Esophagus squamous epithelium (tissue), 5 donors: ENCODE measurements around the gene C16orf74. TPM values are rescaled to one million over a fixed set of nuclear protein-coding genes. Genes with fewer than 3 reads are reported as not detected.

Source experiments
- DNase-seq: peaks from one replicate; lab custom pipeline; 2025; lab: John Stamatoyannopoulos, UW
- H3K27ac ChIP-seq, 4 donors: fragments of 200-600 bp; sonication (generic); one replicate each; pipeline ENCODE4 v1.5.1; 2016 to 2019; ENCODE audit warnings: mild to moderate bottlenecking in 1 of 4
- H3K27me3 ChIP-seq, 4 donors: fragments of 200-600 bp; sonication (generic); 1 replicate in 3 of 4; 2 replicates in 1 of 4; pipeline versions ENCODE4 v1.5.1 to v1.6.0; 2017 to 2021; ENCODE audit warnings: antibody characterized with exemption in 1 of 4
- H3K36me3 ChIP-seq, 3 donors: fragments of 200-600 bp; sonication (generic); one replicate each; pipeline ENCODE4 v1.5.1; 2016 to 2019
- H3K4me1 ChIP-seq, 3 donors: fragments of 200-600 bp; sonication (generic); one replicate each; pipeline ENCODE4 v1.5.1; 2017 to 2019
- H3K4me3 ChIP-seq, 4 donors: fragments of 200-600 bp; sonication (generic); 1 replicate in 3 of 4; 2 replicates in 1 of 4; pipeline ENCODE4 v1.5.1; 2016 to 2019; ENCODE audit warnings: mild to moderate bottlenecking in 2 of 4, moderate library complexity in 1 of 4
- H3K9me3 ChIP-seq, 3 donors: fragments of 200-600 bp; sonication (generic); one replicate each; pipeline ENCODE4 v1.5.1; 2016 to 2019
- CTCF ChIP-seq, 6 experiments: fragments of 450-650 bp in 4 of 6; fragments of 200-600 bp in 2 of 6; sonication (generic) in 2 of 6; IDR thresholded peaks; one replicate each; pipeline ENCODE4 v1.5.1; 2016 to 2019; ENCODE audit warnings: antibody characterized with exemption in 6 of 6, mild to moderate bottlenecking in 4 of 6, moderate library complexity in 4 of 6
- POLR2A ChIP-seq, 4 donors: fragments of 450-650 bp; IDR thresholded peaks; one replicate each; pipeline ENCODE4 v1.6.1; 2017; ENCODE audit warnings: antibody characterized with exemption in 4 of 4, mild to moderate bottlenecking in 4 of 4, moderate library complexity in 3 of 4
- WGBS, 2 donors: methylation state at CpG; one replicate each; pipeline ENCODE4 v1.1.5; 2018; 5-methylcytosine and 5-hydroxymethylcytosine counted together
- intact Hi-C: fragments of 100-400 bp; cut with DNase I; formaldehyde crosslinking; loops from one replicate; pipeline ENCODE4 v1.15.0; 2022
- total RNA-seq, 4 donors: library from RNA; depleted of rRNA; stranded (reverse); fragments of >200 nt; gene quantifications; one replicate each; pipeline ENCODE4 v1.1.0, GENCODE V29; 2016
- donor health status: DM: yes; HTN: yes; CAD: no.

The C16orf74 gene
- total RNA-seq, 4 donors from 2014 or later = 3.8 to 24.8 (median 6.4) TPM

GRCh38 chr16:85789773-85790172, 38.9 kb upstream of the C16orf74 start:
- no peak for TF ChIP-seq POLR2A (IDR thresholded peaks at IDR 0.05)
- no peak for TF ChIP-seq CTCF (IDR thresholded peaks at IDR 0.05)
- H3K27ac ChIP-seq = no peak overlapping the region
- 82 to 91% methylated on average over 6 of the region's 6 CpGs for WGBS, 2 donors
- intact Hi-C loops = no loop called here
- H3K27me3 ChIP-seq = no peaks in the 10 kb centered on the region
- H3K36me3 ChIP-seq = peaks cover 22 to 73% (median 25%) of the 10 kb centered on the region in 3 donors
- no peak overlapping the region for H3K4me3 ChIP-seq
- H3K4me1 ChIP-seq = peaks cover 0 to 14% (median 0%) of the 10 kb centered on the region in 3 donors
- DNase-seq = no peak
- no peaks in the 10 kb centered on the region for H3K9me3 ChIP-seq

GRCh38 chr16:85788819-85789218, 37.9 kb upstream of the C16orf74 start:
- H3K36me3 ChIP-seq = peaks cover 22 to 75% (median 25%) of the 10 kb centered on the region in 3 donors
- TF ChIP-seq POLR2A (IDR thresholded peaks at IDR 0.05) (no peak), CTCF (IDR thresholded peaks at IDR 0.05) (no peak)
- WGBS, 2 donors = 85 to 86% methylated on average over 11 of the region's 11 CpGs
- H3K27ac ChIP-seq = no peak overlapping the region
- DNase-seq = no peak
- H3K4me3 ChIP-seq = no peak overlapping the region
- H3K4me1 ChIP-seq = peaks cover 0 to 14% (median 0%) of the 10 kb centered on the region in 3 donors
- no peaks in the 10 kb centered on the region for H3K27me3 ChIP-seq
- no peaks in the 10 kb centered on the region for H3K9me3 ChIP-seq
- intact Hi-C loops = no loop called here

GRCh38 chr16:85785927-85786326, 35.0 kb upstream of the C16orf74 start:
- no peak overlapping the region for H3K27ac ChIP-seq
- H3K36me3 ChIP-seq = peaks cover 14 to 71% (median 25%) of the 10 kb centered on the region in 3 donors
- H3K27me3 ChIP-seq = no peaks in the 10 kb centered on the region
- WGBS, 2 donors = 97 to 100% methylated on average over 2 of the region's 2 CpGs
- intact Hi-C loops = no loop called here
- no peak overlapping the region for H3K4me3 ChIP-seq
- TF ChIP-seq CTCF (IDR thresholded peaks at IDR 0.05) = no peak
- TF ChIP-seq POLR2A (IDR thresholded peaks at IDR 0.05) = no peak
- H3K4me1 ChIP-seq = peaks cover 0 to 24% (median 0%) of the 10 kb centered on the region in 3 donors
- H3K9me3 ChIP-seq = no peaks in the 10 kb centered on the region
- DNase-seq = no peak

- no peak for TF ChIP-seq CTCF (IDR thresholded peaks at IDR 0.05)
- TF ChIP-seq POLR2A (IDR thresholded peaks at IDR 0.05) = no peak
- peaks cover 14 to 82% (median 26%) of the 10 kb centered on the region in 3 donors for H3K36me3 ChIP-seq
- H3K4me1 ChIP-seq = peaks cover 0 to 24% (median 0%) of the 10 kb centered on the region in 3 donors
- no peaks in the 10 kb centered on the region for H3K27me3 ChIP-seq
- WGBS, 2 donors = 100% methylated on average over 2 of the region's 2 CpGs
- no peaks in the 10 kb centered on the region for H3K9me3 ChIP-seq
- no peak overlapping the region for H3K27ac ChIP-seq
- no peak overlapping the region for H3K4me3 ChIP-seq
- DNase-seq = no peak
- intact Hi-C loops = no loop called here
Measured at GRCh38 chr16:85784813-85785212, 33.9 kb upstream of the C16orf74 start.

GRCh38 chr16:85783441-85783840, 32.5 kb upstream of the C16orf74 start:
- TF ChIP-seq CTCF (IDR thresholded peaks at IDR 0.05) = no peak
- no peak for TF ChIP-seq POLR2A (IDR thresholded peaks at IDR 0.05)

More at GRCh38 chr16:85783441-85783840, 32.5 kb upstream of the C16orf74 start:
- H3K4me1 ChIP-seq = peaks cover 0 to 18% (median 0%) of the 10 kb centered on the region in 3 donors
- no peak overlapping the region for H3K4me3 ChIP-seq
- no peak overlapping the region for H3K27ac ChIP-seq
- WGBS, 2 donors = 90 to 96% methylated on average over 7 to 8 of the region's 8 CpGs
- no peaks in the 10 kb centered on the region for H3K9me3 ChIP-seq
- peaks cover 14 to 90% (median 24%) of the 10 kb centered on the region in 3 donors for H3K36me3 ChIP-seq
- intact Hi-C loops = no loop called here
- no peak for DNase-seq
- no peaks in the 10 kb centered on the region for H3K27me3 ChIP-seq
